Uterus (tissue), 4 donors: ENCODE data around the gene CITED4. TPM values are rescaled to one million over a fixed set of nuclear protein-coding genes. Genes with fewer than 3 reads are reported as not detected.

Source experiments
- DNase-seq, 2 donors: peaks; one replicate each; pipeline ENCODE4 v3.0.0-alpha.2; 2019 to 2020
- H3K27ac ChIP-seq, 2 donors: fragments of 200-600 bp; sonication (generic); 1 replicate in 1 of 2; 2 replicates in 1 of 2; pipeline ENCODE4 v1.5.1; 2016 to 2018
- H3K27me3 ChIP-seq, 2 donors: fragments of 200-600 bp; sonication (generic); one replicate each; pipeline ENCODE4 v1.5.1; 2018 to 2019; ENCODE audit warnings: control low read depth in 1 of 2
- H3K36me3 ChIP-seq, 2 donors: fragments of 200-600 bp; sonication (generic); one replicate each; pipeline ENCODE4 v1.5.1; 2019; ENCODE audit warnings: control low read depth in 1 of 2
- H3K4me1 ChIP-seq, 2 donors: fragments of 200-600 bp; sonication (generic); one replicate each; pipeline ENCODE4 v1.5.1; 2018 to 2019; ENCODE audit warnings: control low read depth in 1 of 2
- H3K4me3 ChIP-seq, 2 donors: fragments of 200-600 bp; sonication (generic); 1 replicate in 1 of 2; 2 replicates in 1 of 2; pipeline ENCODE4 v1.5.1; 2018 to 2019; ENCODE audit warnings: mild to moderate bottlenecking in 1 of 2
- H3K9me3 ChIP-seq, 2 donors: fragments of 200-600 bp; sonication (generic); one replicate each; pipeline ENCODE4 v1.5.1; 2019; ENCODE audit warnings: control low read depth in 1 of 2
- CTCF ChIP-seq, 4 experiments: fragments of 200-600 bp in 2 of 4; fragments of 450-650 bp in 2 of 4; sonication (generic) in 2 of 4; IDR thresholded peaks; one replicate each; pipeline ENCODE4 v1.5.1; 2016 to 2019; ENCODE audit warnings: antibody characterized with exemption in 4 of 4, mild to moderate bottlenecking in 2 of 4, moderate library complexity in 1 of 4
- POLR2A ChIP-seq, 2 donors: fragments of 450-650 bp; IDR thresholded peaks; one replicate each; pipeline ENCODE4 v1.6.1; 2016; ENCODE audit warnings: antibody characterized with exemption in 2 of 2, mild to moderate bottlenecking in 1 of 2, moderate library complexity in 1 of 2
- intact Hi-C: fragments of 100-400 bp; cut with DNase I; formaldehyde crosslinking; loops from one replicate; pipeline ENCODE4 v1.15.1; 2023; ENCODE audit warnings: low total_unique reads
- total RNA-seq, 4 donors: library from RNA; depleted of rRNA in 3 of 4; stranded (reverse); fragments of >200 nt in 3 of 4; gene quantifications; one replicate each; pipeline versions ENCODE4 v1.1.0 to v1.2.4, GENCODE V29; 2014 to 2023
- donor health status: DM: yes; HTN: yes; CAD: no.

CITED4 gene
- total RNA-seq, 4 donors from 2014 or later, result 4.1 to 99.9 (median 19.9) TPM

GRCh38 chr1:40861224-40862003, 749 bp downstream of the CITED4 start:
- Histone ChIP-seq H3K36me3 (no peaks in the 10 kb centered on the region), H3K27me3 (no peaks in the 10 kb centered on the region), H3K27ac (peak overlapping the region; percentile 85 to 95), H3K4me3 (peak overlapping the region; percentile 40 to 93), H3K9me3 (no peaks in the 10 kb centered on the region), H3K4me1 (peaks cover 0 to 7% of the 10 kb centered on the region in 2 donors)
- TF ChIP-seq CTCF (IDR thresholded peaks at IDR 0.05), result peak in 1 of 4 experiments; percentile 10
- TF ChIP-seq POLR2A (IDR thresholded peaks at IDR 0.05), result no peak
- intact Hi-C loops, result loop anchor here (5.0 kb wide), 1 partner anchor 86 kb away; no protein-coding TSS in a partner anchor
- peak in 1 of 2 donors; percentile 52 for DNase-seq

DNA sequence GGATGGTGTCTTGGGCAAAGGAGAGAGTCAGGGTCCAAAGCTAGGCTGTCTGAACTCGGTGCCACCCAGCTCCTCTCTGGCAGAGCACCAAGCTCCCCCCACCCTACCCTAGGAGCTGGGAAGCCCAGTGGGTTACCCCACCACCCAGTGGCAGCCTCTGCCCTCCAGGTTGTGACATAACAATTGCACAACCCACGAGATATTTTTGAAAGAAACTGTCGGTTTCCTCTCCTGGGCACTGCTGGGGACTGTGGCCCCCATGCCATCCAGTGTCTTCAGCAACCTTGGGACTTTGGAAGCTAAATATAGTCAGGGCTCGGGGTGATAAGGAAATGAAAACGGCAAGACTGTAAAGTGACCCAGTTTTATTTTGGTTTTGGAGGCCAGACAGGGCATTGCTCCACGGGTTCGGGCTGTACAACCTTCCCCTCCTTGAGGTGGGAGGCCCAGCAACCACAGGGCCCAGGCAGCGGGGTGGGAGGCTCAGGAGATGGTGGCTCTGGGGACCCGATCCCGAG, 1.4 kb downstream of the CITED4 start:
- H3K4me3 ChIP-seq, result peak overlapping the region; percentile 40 to 93
- intact Hi-C loops, result loop anchor here (5.0 kb wide), 1 partner anchor 87 kb away; no protein-coding TSS in a partner anchor
- H3K9me3 ChIP-seq, result no peaks in the 10 kb centered on the region
- no peaks in the 10 kb centered on the region for H3K36me3 ChIP-seq
- peaks cover 0 to 7% of the 10 kb centered on the region in 2 donors for H3K4me1 ChIP-seq
- peak overlapping the region; percentile 85 to 95 for H3K27ac ChIP-seq
- DNase-seq, result no peak
- TF ChIP-seq CTCF (IDR thresholded peaks at IDR 0.05), result no peak
- TF ChIP-seq POLR2A (IDR thresholded peaks at IDR 0.05), result no peak
- no peaks in the 10 kb centered on the region for H3K27me3 ChIP-seq

GRCh38 chr1:40858856-40859416, 3.2 kb downstream of the CITED4 start:
- Histone ChIP-seq H3K27me3 (no peaks in the 10 kb centered on the region), H3K27ac (no peak overlapping the region), H3K9me3 (no peaks in the 10 kb centered on the region), H3K36me3 (no peaks in the 10 kb centered on the region), H3K4me1 (peaks cover 0 to 7% of the 10 kb centered on the region in 2 donors), H3K4me3 (no peak overlapping the region)
- TF ChIP-seq CTCF (IDR thresholded peaks at IDR 0.05), result no peak
- no peak for TF ChIP-seq POLR2A (IDR thresholded peaks at IDR 0.05)
- DNase-seq, result no peak
- intact Hi-C loops, result no loop called here

DNA sequence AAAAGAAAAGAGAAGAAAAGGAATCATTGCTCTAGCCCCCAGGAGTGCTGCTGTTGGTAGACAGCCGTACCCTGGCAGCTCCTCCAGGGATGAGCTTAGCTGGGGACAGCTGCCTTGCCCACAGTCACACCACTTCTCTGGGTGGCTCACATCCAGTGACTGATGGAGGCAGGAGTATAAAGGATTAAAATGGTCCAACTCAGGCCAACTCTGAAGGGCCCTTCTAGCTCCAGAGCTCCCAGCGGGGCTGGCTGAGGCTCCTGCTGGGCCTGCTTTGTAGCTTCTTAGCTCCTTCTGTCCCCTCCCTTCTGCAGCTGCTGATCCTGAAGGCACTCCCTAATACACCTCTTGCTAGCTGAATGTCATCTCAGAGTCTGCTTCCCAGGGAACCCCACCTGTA, 4.4 kb downstream of the CITED4 start:
- Histone ChIP-seq H3K36me3 (no peaks in the 10 kb centered on the region), H3K9me3 (no peaks in the 10 kb centered on the region), H3K4me1 (peaks cover 0 to 7% of the 10 kb centered on the region in 2 donors), H3K27ac (no peak overlapping the region), H3K27me3 (no peaks in the 10 kb centered on the region), H3K4me3 (no peak overlapping the region)
- DNase-seq, result no peak
- intact Hi-C loops, result no loop called here
- TF ChIP-seq POLR2A (IDR thresholded peaks at IDR 0.05) (no peak), CTCF (IDR thresholded peaks at IDR 0.05) (no peak)
